ENCODE results near the gene SPRR5. TPM values are rescaled to one million over a fixed set of nuclear protein-coding genes. Genes with fewer than 3 reads are reported as not detected.

SPRR5 gene
- total and polyA plus RNA-seq, 2 of the 4 experiments (the other 2 are of a cell fraction) = not detected

DNA sequence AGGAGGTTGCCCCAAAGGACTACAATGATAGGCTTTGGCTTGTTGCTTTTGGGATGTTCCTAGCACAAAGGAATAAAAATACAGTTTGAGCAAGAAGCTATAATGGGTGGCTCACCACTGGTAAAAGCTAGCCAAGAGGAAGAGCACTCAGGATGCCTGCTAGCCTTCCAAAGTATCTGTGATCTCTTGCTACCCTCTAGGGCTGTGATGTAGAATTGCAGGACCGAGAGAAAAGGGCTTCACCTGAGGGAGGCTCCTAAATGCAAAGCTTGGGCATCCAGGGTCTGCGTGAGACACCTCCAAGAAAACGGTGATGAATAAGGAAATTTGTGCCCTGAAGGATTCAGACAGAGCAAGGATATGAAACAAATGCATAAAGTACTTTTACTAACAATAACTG lies 20.9 kb upstream of the SPRR5 start:
- no peak overlapping the region for H2BK20ac ChIP-seq (ENCODE audit: low read depth, low read length)
- no peaks in the 10 kb centered on the region for H3K9me1 ChIP-seq (ENCODE audit: insufficient read depth, low read length)
- POLR2A ChIA-PET (ENCODE audit: unreplicated experiment) = no interaction called here
- no peak overlapping the region for H2BK120ac ChIP-seq (ENCODE audit: low read depth, low read length)
- no peaks in the 10 kb centered on the region for H4K20me1 ChIP-seq (ENCODE audit: insufficient read depth, low read length)
- H2AK5ac ChIP-seq (ENCODE audit: low read depth, low read length) = no peak overlapping the region
- H3K27ac ChIP-seq (ENCODE audit: insufficient read depth, low read length) = no peak overlapping the region
- peak; percentile 37 for ATAC-seq (ENCODE audit: low read depth)
- no peaks in the 10 kb centered on the region for H3K36me3 ChIP-seq (ENCODE audit: control insufficient read depth, insufficient read depth, low read length)
- H3K56ac ChIP-seq (ENCODE audit: extremely low read depth, insufficient read depth, low read length) = no peak overlapping the region
- no CpG with 5 or more reads among the region's 3 CpGs for WGBS, 2 experiments (ENCODE audit: extremely low coverage in 2 of 2, insufficient read length in 1 of 2)
- intact Hi-C loops (cut with micrococcal nuclease) = no loop called here
- H3K79me1 ChIP-seq (ENCODE audit: low read depth in 1 of 2, low read length in 2 of 2) = no peaks in the 10 kb centered on the region
- DNase-seq = peak; percentile 5
- H4K5ac ChIP-seq (ENCODE audit: low read depth, low read length) = no peak overlapping the region
- TF ChIP-seq CTCF (conservative IDR thresholded peaks at IDR 0.05; ENCODE audit: low read depth, low read length) = peak; percentile 51
- peak; percentile 24; the same call in 1 of the 2 replicates for TF ChIP-seq SMC3 (IDR thresholded peaks at IDR 0.05; ENCODE audit: low read depth, low read length)
- TF ChIP-seq RAD21 (IDR thresholded peaks at IDR 0.05; ENCODE audit: low read length) = peak; percentile 57
- TF ChIP-seq RCOR1 (IDR thresholded peaks at IDR 0.05; ENCODE audit: insufficient replicate concordance, low read length) = no peak
- no peak overlapping the region for H3K18ac ChIP-seq (ENCODE audit: low read depth, low read length)
- dilution Hi-C loops (cut with HindIII; ENCODE audit: low sequenced_read_pairs, unreplicated experiment) = no loop called here
- no peaks in the 10 kb centered on the region for H3K9me3 ChIP-seq (ENCODE audit: control insufficient read depth, insufficient read depth, low read length)
- no TSS peak for BruUV-seq (replicated peaks)
- in situ Hi-C loops (cut with MboI; ENCODE audit: low sequenced_read_pairs) = no loop called here
- no peak overlapping the region for H3K4me2 ChIP-seq (ENCODE audit: low read depth, low read length)
- no peak overlapping the region for H4K8ac ChIP-seq (ENCODE audit: low read depth in 2 of 2, low read length in 2 of 2)
- H3K14ac ChIP-seq (replicated peaks; ENCODE audit: low read depth, low read length) = no peak overlapping the region
- H3K27me3 ChIP-seq (ENCODE audit: control insufficient read depth, insufficient read depth, low read length) = no peaks in the 10 kb centered on the region
- H3K9ac ChIP-seq (ENCODE audit: low read depth, low read length) = no peak overlapping the region
- no peak overlapping the region for H4K91ac ChIP-seq (ENCODE audit: insufficient read depth, low read depth, low read length)
- no peak overlapping the region for H2BK15ac ChIP-seq (ENCODE audit: low read depth, low read length)
- H3K23ac ChIP-seq (ENCODE audit: low read depth, low read length) = no peak overlapping the region
- no peak overlapping the region for H2AFZ ChIP-seq (replicated peaks; ENCODE audit: low read length, poor library complexity)
- no peak overlapping the region for H3K4ac ChIP-seq (ENCODE audit: low read depth, low read length)
- H2BK5ac ChIP-seq (ENCODE audit: low read depth, low read length, poor library complexity, severe bottlenecking) = no peak overlapping the region
- H3K4me3 ChIP-seq (ENCODE audit: insufficient read depth, low read depth, low read length) = no peak overlapping the region
- H2AK9ac ChIP-seq (replicated peaks; ENCODE audit: low read depth, low read length, poor library complexity) = no peak overlapping the region
- H3K4me1 ChIP-seq (ENCODE audit: control insufficient read depth, insufficient read depth, low read length) = no peaks in the 10 kb centered on the region
- CTCF ChIA-PET = interaction anchor here (0.7 kb wide), 1 partner anchor 88 kb away, joined by 3 read pairs; no protein-coding TSS in a partner anchor

Data from IMR-90 (cell line).